Measurements from ENCODE around the gene NBPF3. TPM values are rescaled to one million over a fixed set of nuclear protein-coding genes. Genes with fewer than 3 reads are reported as not detected.

NBPF3 gene
- total RNA-seq, 3 donors from 2014 or later (not counting 1 experiment from before 2014, with no cell fraction given): 10.4 to 22.6 (median 13.1) TPM

GRCh38 chr1:21523297-21523813 lies 83.4 kb downstream of the NBPF3 start:
- H3K4me3 Mint-ChIP-seq: no peak overlapping the region
- Histone ChIP-seq H3K27me3 (ENCODE audit: control insufficient read depth, insufficient read depth, low read length) (no peaks in the 10 kb centered on the region), H3K9me3 (ENCODE audit: control insufficient read depth, insufficient read depth, low read length) (no peaks in the 10 kb centered on the region), H3K4me1 (ENCODE audit: control insufficient read depth, insufficient read depth, low read length) (peaks cover 10% of the 10 kb centered on the region), H3K36me3 (ENCODE audit: control insufficient read depth, insufficient read depth, low read length) (no peaks in the 10 kb centered on the region), H3K4me3 (ENCODE audit: low read length) (no peak overlapping the region), H3K27ac (ENCODE audit: low read length) (no peak overlapping the region)
- H3K27me3 Mint-ChIP-seq (ENCODE audit: low read depth in 2 of 2): no peaks in the 10 kb centered on the region
- H3K36me3 Mint-ChIP-seq: no peaks in the 10 kb centered on the region
- peaks cover 0 to 7% of the 10 kb centered on the region in 2 donors for H3K4me1 Mint-ChIP-seq
- intact Hi-C loops (cut with micrococcal nuclease): no loop called here
- TF ChIP-seq, protein P1, sequence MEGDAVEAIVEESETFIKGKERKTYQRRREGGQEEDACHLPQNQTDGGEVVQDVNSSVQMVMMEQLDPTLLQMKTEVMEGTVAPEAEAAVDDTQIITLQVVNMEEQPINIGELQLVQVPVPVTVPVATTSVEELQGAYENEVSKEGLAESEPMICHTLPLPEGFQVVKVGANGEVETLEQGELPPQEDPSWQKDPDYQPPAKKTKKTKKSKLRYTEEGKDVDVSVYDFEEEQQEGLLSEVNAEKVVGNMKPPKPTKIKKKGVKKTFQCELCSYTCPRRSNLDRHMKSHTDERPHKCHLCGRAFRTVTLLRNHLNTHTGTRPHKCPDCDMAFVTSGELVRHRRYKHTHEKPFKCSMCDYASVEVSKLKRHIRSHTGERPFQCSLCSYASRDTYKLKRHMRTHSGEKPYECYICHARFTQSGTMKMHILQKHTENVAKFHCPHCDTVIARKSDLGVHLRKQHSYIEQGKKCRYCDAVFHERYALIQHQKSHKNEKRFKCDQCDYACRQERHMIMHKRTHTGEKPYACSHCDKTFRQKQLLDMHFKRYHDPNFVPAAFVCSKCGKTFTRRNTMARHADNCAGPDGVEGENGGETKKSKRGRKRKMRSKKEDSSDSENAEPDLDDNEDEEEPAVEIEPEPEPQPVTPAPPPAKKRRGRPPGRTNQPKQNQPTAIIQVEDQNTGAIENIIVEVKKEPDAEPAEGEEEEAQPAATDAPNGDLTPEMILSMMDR (IDR thresholded peaks at IDR 0.05): no peak
- 82% methylated on average over 7 of the region's 7 CpGs for WGBS (ENCODE audit: insufficient coverage)
- H3K27ac Mint-ChIP-seq: no peak overlapping the region
- DNase-seq (no peak), ATAC-seq (no peak)
- H3K9me3 Mint-ChIP-seq: no peaks in the 10 kb centered on the region

GRCh38 chr1:21524220-21524619 lies 84.3 kb downstream of the NBPF3 start:
- DNase-seq (no peak), ATAC-seq (no peak)
- Mint-ChIP-seq H3K4me3 (no peak overlapping the region), H3K36me3 (no peaks in the 10 kb centered on the region), H3K27me3 (ENCODE audit: low read depth in 2 of 2) (no peaks in the 10 kb centered on the region), H3K27ac (no peak overlapping the region), H3K9me3 (no peaks in the 10 kb centered on the region), H3K4me1 (peaks cover 0 to 7% of the 10 kb centered on the region in 2 donors)
- no peaks in the 10 kb centered on the region for H3K36me3 ChIP-seq (ENCODE audit: control insufficient read depth, insufficient read depth, low read length)
- no peak overlapping the region for H3K27ac ChIP-seq (ENCODE audit: low read length)
- 70% methylated on average over 4 of the region's 5 CpGs for WGBS (ENCODE audit: insufficient coverage)
- TF ChIP-seq, protein P1 (IDR thresholded peaks at IDR 0.05): no peak
- intact Hi-C loops (cut with micrococcal nuclease): no loop called here
- no peaks in the 10 kb centered on the region for H3K27me3 ChIP-seq (ENCODE audit: control insufficient read depth, insufficient read depth, low read length)
- H3K9me3 ChIP-seq (ENCODE audit: control insufficient read depth, insufficient read depth, low read length): no peaks in the 10 kb centered on the region
- peaks cover 6% of the 10 kb centered on the region for H3K4me1 ChIP-seq (ENCODE audit: control insufficient read depth, insufficient read depth, low read length)
- H3K4me3 ChIP-seq (ENCODE audit: low read length): no peak overlapping the region

GRCh38 chr1:21524686-21525339 lies 84.9 kb downstream of the NBPF3 start:
- Histone ChIP-seq H3K27me3 (ENCODE audit: control insufficient read depth, insufficient read depth, low read length) (no peaks in the 10 kb centered on the region), H3K4me3 (ENCODE audit: low read length) (no peak overlapping the region), H3K36me3 (ENCODE audit: control insufficient read depth, insufficient read depth, low read length) (no peaks in the 10 kb centered on the region), H3K9me3 (ENCODE audit: control insufficient read depth, insufficient read depth, low read length) (no peaks in the 10 kb centered on the region), H3K4me1 (ENCODE audit: control insufficient read depth, insufficient read depth, low read length) (peaks cover 6% of the 10 kb centered on the region), H3K27ac (ENCODE audit: low read length) (no peak overlapping the region)
- 49% methylated on average over 14 of the region's 14 CpGs for WGBS (ENCODE audit: insufficient coverage)
- TF ChIP-seq, protein P1 (IDR thresholded peaks at IDR 0.05): no peak
- H3K9me3 Mint-ChIP-seq: no peaks in the 10 kb centered on the region
- H3K4me3 Mint-ChIP-seq: no peak overlapping the region
- no peaks in the 10 kb centered on the region for H3K27me3 Mint-ChIP-seq (ENCODE audit: low read depth in 2 of 2)
- no peak for ATAC-seq
- peaks cover 0 to 7% of the 10 kb centered on the region in 2 donors for H3K4me1 Mint-ChIP-seq
- intact Hi-C loops (cut with micrococcal nuclease): no loop called here
- no peak overlapping the region for H3K27ac Mint-ChIP-seq
- H3K36me3 Mint-ChIP-seq: no peaks in the 10 kb centered on the region
- no peak for DNase-seq

GRCh38 chr1:21525340-21525717 lies 85.4 kb downstream of the NBPF3 start:
- no peak overlapping the region for H3K4me3 Mint-ChIP-seq
- H3K36me3 Mint-ChIP-seq: no peaks in the 10 kb centered on the region
- peaks cover 0 to 2% of the 10 kb centered on the region in 2 donors for H3K27me3 Mint-ChIP-seq (ENCODE audit: low read depth in 2 of 2)
- no peaks in the 10 kb centered on the region for H3K9me3 ChIP-seq (ENCODE audit: control insufficient read depth, insufficient read depth, low read length)
- no peaks in the 10 kb centered on the region for H3K27me3 ChIP-seq (ENCODE audit: control insufficient read depth, insufficient read depth, low read length)
- no peak for DNase-seq
- no peak overlapping the region for H3K27ac ChIP-seq (ENCODE audit: low read length)
- intact Hi-C loops (cut with micrococcal nuclease): no loop called here
- no peak for ATAC-seq
- no peak overlapping the region for H3K27ac Mint-ChIP-seq
- 95% methylated on average over 5 of the region's 7 CpGs for WGBS (ENCODE audit: insufficient coverage)
- H3K4me3 ChIP-seq (ENCODE audit: low read length): no peak overlapping the region
- TF ChIP-seq, protein P1 (IDR thresholded peaks at IDR 0.05): no peak
- no peaks in the 10 kb centered on the region for H3K9me3 Mint-ChIP-seq
- no peaks in the 10 kb centered on the region for H3K36me3 ChIP-seq (ENCODE audit: control insufficient read depth, insufficient read depth, low read length)
- H3K4me1 Mint-ChIP-seq: peaks cover 0 to 7% of the 10 kb centered on the region in 2 donors
- H3K4me1 ChIP-seq (ENCODE audit: control insufficient read depth, insufficient read depth, low read length): peaks cover 6% of the 10 kb centered on the region

Data from natural killer cell (primary cell).